Heart left ventricle (tissue), 16 donors: Measurements from ENCODE around the gene DOHH. TPM values are rescaled to one million over a fixed set of nuclear protein-coding genes. Genes with fewer than 3 reads are reported as not detected.
A peak's percentile ranks its signal among the peaks of the same experiment; 100 is the strongest.

Experiments
- ATAC-seq, 4 donors: fragments of 200-7000 bp; cut with Tn5 transposase; one replicate each; pipeline ENCODE4 v1.9.1; 2020 to 2022; ENCODE audit warnings: moderate library complexity in 4 of 4, mild to moderate bottlenecking in 3 of 4, moderate number of reproducible peaks in 1 of 4
- DNase-seq, 5 donors: peaks; one replicate each; pipeline ENCODE4 v3.0.0-alpha.2; 2020
- H3K27ac ChIP-seq, 12 donors: fragments of 200-600 bp; sonication (generic) in 4 of 12; one replicate each; pipeline versions ENCODE4 v1.5.0 to v1.8.0; 2016 to 2022; ENCODE audit warnings: mild to moderate bottlenecking in 2 of 12
- H3K27me3 ChIP-seq, 9 donors: fragments of 200-600 bp; sonication (generic) in 2 of 9; one replicate each; pipeline versions ENCODE4 v1.5.1 to v1.8.0; 2016 to 2022; ENCODE audit warnings: mild to moderate bottlenecking in 3 of 9
- H3K36me3 ChIP-seq, 9 donors: fragments of 200-600 bp; sonication (generic) in 2 of 9; one replicate each; pipeline versions ENCODE4 v1.5.0 to v1.8.0; 2018 to 2022; ENCODE audit warnings: mild to moderate bottlenecking in 2 of 9
- H3K4me1 ChIP-seq, 12 donors: fragments of 200-600 bp; sonication (generic) in 4 of 12; one replicate each; pipeline versions ENCODE4 v1.5.0 to v1.8.0; 2016 to 2022; ENCODE audit warnings: mild to moderate bottlenecking in 3 of 12
- H3K4me3 ChIP-seq, 12 donors: fragments of 200-600 bp; sonication (generic) in 4 of 12; one replicate each; pipeline versions ENCODE4 v1.5.0 to v1.8.0; 2017 to 2022; ENCODE audit warnings: mild to moderate bottlenecking in 9 of 12, moderate library complexity in 4 of 12
- H3K9me3 ChIP-seq, 12 donors: fragments of 200-600 bp; sonication (generic) in 4 of 12; one replicate each; pipeline versions ENCODE4 v1.5.0 to v1.8.0; 2016 to 2022; ENCODE audit warnings: mild to moderate bottlenecking in 1 of 12
- CTCF ChIP-seq, 12 donors: fragments of 200-600 bp; sonication (generic) in 4 of 12; IDR thresholded peaks; one replicate each; pipeline versions ENCODE4 v1.5.0 to v1.8.0; 2018 to 2022; ENCODE audit warnings: antibody characterized with exemption in 12 of 12, mild to moderate bottlenecking in 5 of 12
- POLR2A ChIP-seq, 2 donors: fragments of 450-650 bp; IDR thresholded peaks; one replicate each; pipeline ENCODE4 v1.6.1; 2017; ENCODE audit warnings: antibody characterized with exemption in 2 of 2, mild to moderate bottlenecking in 2 of 2, moderate library complexity in 2 of 2
- WGBS, 4 donors: extraction: QIAGEN DNeasy Blood & Tissue Kit in 2 of 4; methylation state at CpG; one replicate each; pipeline versions ENCODE4 v1.1.5 to v1.1.7; 2013 to 2018; 5-methylcytosine and 5-hydroxymethylcytosine counted together
- intact Hi-C, 10 donors: fragments of 100-400 bp; cut with DNase I; formaldehyde crosslinking; loops; one replicate each; pipeline versions ENCODE4 v1.11.1 to v1.14.2; 2022
- polyA plus RNA-seq, 2 donors: library from polyadenylated mRNA; stranded (reverse); fragments of 200-250 nt; gene quantifications; one replicate each; pipeline ENCODE4 v1.2.3, GENCODE V29; 2013
- total RNA-seq, 9 donors: library from RNA; depleted of rRNA in 2 of 9; stranded (reverse); fragments of >200 nt in 2 of 9; fragmentation: NEBNext Ultra II Directional in 3 of 9; extraction: Animal tissue kit (Norgen Biotek cat#: 25700) in 3 of 9; gene quantifications; one replicate each; pipeline versions ENCODE4 v1.1.0 to v1.2.4, GENCODE V29; 2016 to 2023
- donor health status: ischemic (EF 13 %, LVEDD 7.1; RV severe dilation, severe dysfunction).
- donor health status: healthy with polysubstance abuse.
- donor health status: DM: no; HTN: yes; CAD: no.
- donor health status: DM: no; HTN: no; CAD: no.
- donor health status: ischemic (EF 25% LVEDD 6.9; RV normal size, moderate dysfunction).
- donor health status: ischemic (EF 25% LVEDD 5.7; RV mildly dilated, moderate dysfunction).
- donor health status: healthy.
- donor health status: DM: yes; HTN: yes; CAD: no.
- donor health status: ischemic (EF 35%, LVEDD 5.7; RV mildly dilated, moderate dysfunction).
- donor health status: nonischemic (EF 11% LVEDD 7.7; RV severe dilation, severe dysfunction).
- donor health status: DM: yes; HTN: yes; CAD: no.
- donor health status: PGD.
- donor health status: ischemic (EF 29% LVEDD 5.4; RV normal size, mild dysfunction).
- donor health status: nonischemic (EF 23%, LVEDD 6.1; RV moderate dilation, normal function).

The DOHH gene
- total and polyA plus RNA-seq, 11 donors: 7.4 to 34.3 (median 12.2) TPM

GRCh38 chr19:3497757-3498520, 2.5 kb downstream of the DOHH start:
- peaks cover 0 to 19% (median 13%) of the 10 kb centered on the region in 12 donors for H3K4me1 ChIP-seq
- H3K36me3 ChIP-seq: peaks cover 0 to 39% (median 31%) of the 10 kb centered on the region in 9 donors
- WGBS, 4 donors: 94 to 97% (median 95%) methylated on average over 5 of the region's 5 CpGs
- DNase-seq: no peak
- no peak overlapping the region for H3K27ac ChIP-seq
- no peak for TF ChIP-seq POLR2A (IDR thresholded peaks at IDR 0.05)
- no peaks in the 10 kb centered on the region for H3K27me3 ChIP-seq
- intact Hi-C loops: no loop called here
- H3K9me3 ChIP-seq: no peaks in the 10 kb centered on the region
- H3K4me3 ChIP-seq: no peak overlapping the region
- no peak for ATAC-seq

- Histone ChIP-seq H3K27ac (no peak overlapping the region), H3K4me1 (peaks cover 0 to 19% (median 13%) of the 10 kb centered on the region in 12 donors), H3K4me3 (no peak overlapping the region), H3K36me3 (peaks cover 0 to 52% (median 44%) of the 10 kb centered on the region in 9 donors), H3K9me3 (no peaks in the 10 kb centered on the region), H3K27me3 (no peaks in the 10 kb centered on the region)
- WGBS, 4 donors: 96 to 97% (median 96%) methylated on average over 22 to 32 of the region's 32 CpGs
- no peak for ATAC-seq
- intact Hi-C loops: no loop called here
- no peak for DNase-seq
- TF ChIP-seq POLR2A (IDR thresholded peaks at IDR 0.05) (no peak), CTCF (IDR thresholded peaks at IDR 0.05) (no peak)
Measured at GRCh38 chr19:3496392-3497273, 3.8 kb downstream of the DOHH start.

- H3K27me3 ChIP-seq: no peaks in the 10 kb centered on the region
- intact Hi-C loops: no loop called here
- 90 to 96% (median 93%) methylated on average over 18 of the region's 18 CpGs for WGBS, 4 donors
- no peaks in the 10 kb centered on the region for H3K9me3 ChIP-seq
- no peak overlapping the region for H3K4me3 ChIP-seq
- ATAC-seq: no peak
- H3K4me1 ChIP-seq: peaks cover 0 to 9% (median 6%) of the 10 kb centered on the region in 12 donors
- no peak for DNase-seq
- no peak for TF ChIP-seq POLR2A (IDR thresholded peaks at IDR 0.05)
- peaks cover 0 to 58% (median 49%) of the 10 kb centered on the region in 9 donors for H3K36me3 ChIP-seq
- no peak overlapping the region for H3K27ac ChIP-seq
Measured at GRCh38 chr19:3494559-3494958, 5.9 kb downstream of the DOHH start.

GRCh38 chr19:3494051-3494450, 6.4 kb downstream of the DOHH start:
- H3K4me3 ChIP-seq: no peak overlapping the region
- no peaks in the 10 kb centered on the region for H3K27me3 ChIP-seq

More at GRCh38 chr19:3494051-3494450, 6.4 kb downstream of the DOHH start:
- ATAC-seq (peak in 3 of 4 donors; percentile 16 to 43 (median 33)), DNase-seq (no peak)
- H3K4me1 ChIP-seq: peaks cover 0 to 4% (median 1%) of the 10 kb centered on the region in 12 donors
- intact Hi-C loops: no loop called here
- TF ChIP-seq CTCF (IDR thresholded peaks at IDR 0.05) (no peak), POLR2A (IDR thresholded peaks at IDR 0.05) (no peak)
- 83 to 93% (median 86%) methylated on average over 8 to 15 of the region's 15 CpGs for WGBS, 4 donors
- no peak overlapping the region for H3K27ac ChIP-seq
- peaks cover 0 to 58% (median 49%) of the 10 kb centered on the region in 9 donors for H3K36me3 ChIP-seq
- no peaks in the 10 kb centered on the region for H3K9me3 ChIP-seq
